H1 (cell line): ENCODE data around the gene CRAT. TPM values are rescaled to one million over a fixed set of nuclear protein-coding genes. Genes with fewer than 3 reads are reported as not detected.

Experiments used
- CTCF ChIA-PET: fragments of 300-600 bp; sonication (Branson Sonifier 250); formaldehyde crosslinking; loops from one replicate; lab custom pipeline; 2021; ENCODE audit not compliant: partially characterized antibody; lab: Charles Lee
- POLR2A ChIA-PET: fragments of 300-600 bp; sonication (Branson Sonifier 250); formaldehyde crosslinking; loops from one replicate; lab custom pipeline; 2021; ENCODE audit warnings: inconsistent platforms; ENCODE audit not compliant: partially characterized antibody; lab: Charles Lee
- DNase-seq, 2 experiments: peaks; one replicate each; pipeline versions ENCODE4 v3.0.0 to v3.0.0-alpha.2; 2010 to 2022; ENCODE audit warnings: low spot score in 2 of 2, low read depth in 1 of 2, mixed read lengths in 1 of 2
- FAIRE-seq: peaks from 2 replicates; lab custom pipeline; 2011; peaks lifted over from hg19 to GRCh38; lab: Jason Lieb, UNC
- H2AFZ ChIP-seq: 2 replicates; pipeline ENCODE4 v1.8.1; 2012; ENCODE audit warnings: low read length, inconsistent platforms
- H2AK5ac ChIP-seq: 2 replicates; pipeline ENCODE4 v1.6.1; 2013; ENCODE audit warnings: low read depth, low read length
- H2BK120ac ChIP-seq: replicated peaks from 2 replicates; pipeline ENCODE3; 2013; ENCODE audit warnings: low read depth, low read length, inconsistent platforms
- H2BK12ac ChIP-seq: 2 replicates; pipeline ENCODE4 v1.6.1; 2013; ENCODE audit warnings: low read depth, low read length
- H2BK15ac ChIP-seq: 2 replicates; pipeline ENCODE4 v1.6.1; 2013; ENCODE audit warnings: low read length
- H2BK20ac ChIP-seq: 2 replicates; pipeline ENCODE4 v1.6.1; 2013; ENCODE audit warnings: low read length
- H2BK5ac ChIP-seq: 2 replicates; pipeline ENCODE4 v1.6.1; 2013; ENCODE audit warnings: low read depth, low read length
- H3K14ac ChIP-seq: 2 replicates; pipeline ENCODE4 v1.6.1; 2013; ENCODE audit warnings: inconsistent platforms; ENCODE audit not compliant: insufficient read length
- H3K18ac ChIP-seq: 2 replicates; pipeline ENCODE4 v1.6.1; 2013; ENCODE audit warnings: low read length; ENCODE audit errors: extremely low read depth
- H3K23ac ChIP-seq: 2 replicates; pipeline ENCODE4 v1.6.1; 2013; ENCODE audit warnings: inconsistent platforms; ENCODE audit not compliant: insufficient read length
- H3K23me2 ChIP-seq: 2 replicates; pipeline ENCODE4 v1.6.1; 2013; ENCODE audit warnings: low read depth, low read length
- H3K27ac ChIP-seq: 2 replicates; pipeline ENCODE4 v1.6.1; 2011; ENCODE audit warnings: low read depth, low read length, inconsistent platforms
- H3K27me3 ChIP-seq, 4 experiments: replicated peaks in 1 of 4; 1 replicate in 1 of 4; 2 replicates in 3 of 4; pipeline versions ENCODE4 v1.6.1 to v1.8.1; 2011 to 2013; ENCODE audit warnings: low read length in 3 of 4, mild to moderate bottlenecking in 3 of 4, inconsistent platforms in 2 of 4, mixed read lengths in 2 of 4, moderate library complexity in 1 of 4; ENCODE audit not compliant: control insufficient read depth in 3 of 4, insufficient read depth in 3 of 4; ENCODE audit errors: extremely low read depth in 1 of 4
- H3K36me3 ChIP-seq, 4 experiments: 2 replicates each; pipeline versions ENCODE4 v1.6.1 to v1.8.1; 2011 to 2013; ENCODE audit warnings: mild to moderate bottlenecking in 4 of 4, low read length in 3 of 4, moderate library complexity in 2 of 4, control low read depth in 1 of 4, inconsistent platforms in 1 of 4; ENCODE audit not compliant: insufficient read depth in 4 of 4, control insufficient read depth in 2 of 4
- H3K4ac ChIP-seq: replicated peaks from 2 replicates; pipeline ENCODE3; 2013; ENCODE audit warnings: low read length, low read depth, mixed read lengths, inconsistent platforms; ENCODE audit not compliant: insufficient read length
- H3K4me1 ChIP-seq, 4 experiments: replicated peaks in 1 of 4; 1 replicate in 1 of 4; 2 replicates in 3 of 4; pipeline versions ENCODE4 v1.6.1 to v1.8.1; 2011 to 2013; ENCODE audit warnings: low read length in 3 of 4, inconsistent platforms in 2 of 4, mixed read lengths in 1 of 4; ENCODE audit not compliant: insufficient read depth in 4 of 4, control insufficient read depth in 3 of 4
- H3K4me2 ChIP-seq, 2 experiments: 2 replicates each; pipeline versions ENCODE4 v1.6.1 to v1.8.1; 2011 to 2013; ENCODE audit warnings: low read depth in 2 of 2, low read length in 2 of 2, control low read depth in 1 of 2, inconsistent platforms in 1 of 2, mild to moderate bottlenecking in 1 of 2; ENCODE audit not compliant: insufficient read depth in 1 of 2
- H3K4me3 ChIP-seq, 4 experiments: fragments of 200-600, 300-600 bp in 1 of 4; sonication (generic), shearing (Covaris generic), sonication (Bioruptor Twin) in 1 of 4; 2 replicates each; pipeline versions ENCODE4 v1.5.1 to v1.8.1; 2011 to 2016; ENCODE audit warnings: low read length in 4 of 4, low read depth in 3 of 4, control low read depth in 2 of 4, inconsistent platforms in 2 of 4, mild to moderate bottlenecking in 2 of 4, mixed read lengths in 1 of 4, moderate library complexity in 1 of 4; ENCODE audit not compliant: insufficient read depth in 2 of 4; ENCODE audit errors: extremely low read depth in 1 of 4
- H3K56ac ChIP-seq: replicated peaks from 2 replicates; pipeline ENCODE3; 2013; ENCODE audit warnings: low read depth, mild to moderate bottlenecking, mixed read lengths, low read length, inconsistent platforms; ENCODE audit not compliant: insufficient read length
- H3K79me1 ChIP-seq: 2 replicates; pipeline ENCODE4 v1.6.1; 2013; ENCODE audit warnings: low read depth, low read length, control low read depth
- H3K79me2 ChIP-seq, 2 experiments: 2 replicates each; pipeline versions ENCODE4 v1.6.1 to v1.8.1; 2012 to 2013; ENCODE audit warnings: low read length in 2 of 2, mild to moderate bottlenecking in 2 of 2, inconsistent platforms in 1 of 2; ENCODE audit not compliant: insufficient read depth in 2 of 2, control insufficient read depth in 1 of 2
- H3K9ac ChIP-seq, 4 experiments: replicated peaks in 1 of 4; 1 replicate in 1 of 4; 2 replicates in 3 of 4; pipeline versions ENCODE4 v1.6.1 to v1.8.1; 2011 to 2013; ENCODE audit warnings: low read depth in 3 of 4, low read length in 3 of 4, control low read depth in 2 of 4, mild to moderate bottlenecking in 2 of 4, moderate library complexity in 2 of 4, inconsistent platforms in 1 of 4; ENCODE audit errors: extremely low read depth in 1 of 4
- H3K9me3 ChIP-seq, 2 experiments: 2 replicates each; pipeline versions ENCODE4 v1.6.1 to v1.8.1; 2012 to 2013; ENCODE audit warnings: mild to moderate bottlenecking in 2 of 2, moderate library complexity in 2 of 2, control low read depth in 1 of 2, inconsistent platforms in 1 of 2, low read depth in 1 of 2, low read length in 1 of 2, mixed read lengths in 1 of 2; ENCODE audit not compliant: insufficient read depth in 2 of 2
- H4K20me1 ChIP-seq, 2 experiments: replicated peaks in 1 of 2; 2 replicates each; pipeline versions ENCODE3 to v1.8.1; 2011 to 2013; ENCODE audit warnings: inconsistent platforms in 2 of 2, low read length in 2 of 2, mild to moderate bottlenecking in 1 of 2; ENCODE audit not compliant: insufficient read depth in 2 of 2, control insufficient read depth in 1 of 2
- H4K5ac ChIP-seq: 2 replicates; pipeline ENCODE4 v1.6.1; 2013; ENCODE audit warnings: low read length, low read depth, mixed read lengths, inconsistent platforms; ENCODE audit not compliant: insufficient read length
- H4K8ac ChIP-seq: 2 replicates; pipeline ENCODE4 v1.8.0; 2013; ENCODE audit warnings: mild to moderate bottlenecking, moderate library complexity, low read length, inconsistent platforms; ENCODE audit not compliant: insufficient read depth; ENCODE audit errors: extremely low read depth
- H4K91ac ChIP-seq: replicated peaks from 2 replicates; pipeline ENCODE3; 2013; ENCODE audit warnings: low read length, mixed read lengths, inconsistent platforms; ENCODE audit not compliant: insufficient read length
- BACH1 ChIP-seq: IDR thresholded peaks from 2 replicates; pipeline ENCODE4 v1.6.1; 2012; ENCODE audit warnings: low read length, improper control_type of control experiment
- CTCF ChIP-seq, 3 experiments: IDR thresholded peaks; 1 replicate in 2 of 3; 2 replicates in 1 of 3; pipeline versions ENCODE4 v1.5.1 to v1.6.1; 2011; ENCODE audit warnings: low read length in 3 of 3, mild to moderate bottlenecking in 3 of 3, inconsistent platforms in 2 of 3, low read depth in 1 of 3, moderate library complexity in 1 of 3; ENCODE audit not compliant: insufficient read depth in 1 of 3; ENCODE audit errors: control extremely low read depth in 1 of 3
- EP300 ChIP-seq, 2 experiments: IDR thresholded peaks; 1 replicate in 1 of 2; 2 replicates in 1 of 2; pipeline ENCODE4 v1.6.1; 2011 to 2012; ENCODE audit warnings: low read depth in 2 of 2, low read length in 2 of 2, mild to moderate bottlenecking in 2 of 2, borderline replicate concordance in 1 of 2, inconsistent platforms in 1 of 2, moderate library complexity in 1 of 2
- GTF2F1 ChIP-seq: IDR thresholded peaks from 2 replicates; pipeline ENCODE4 v1.6.1; 2012; ENCODE audit warnings: low read depth, low read length, improper control_type of control experiment, borderline replicate concordance
- HDAC6 ChIP-seq: IDR thresholded peaks from one replicate; pipeline ENCODE4 v1.7.1; 2012; ENCODE audit warnings: low read depth, mild to moderate bottlenecking, inconsistent platforms, low read length, moderate library complexity
- KDM4A ChIP-seq: IDR thresholded peaks from one replicate; pipeline ENCODE4 v1.7.1; 2012; ENCODE audit warnings: low read depth, mild to moderate bottlenecking, moderate library complexity, low read length, inconsistent platforms; ENCODE audit not compliant: severe bottlenecking
- MAX ChIP-seq: IDR thresholded peaks from 2 replicates; pipeline ENCODE4 v1.6.1; 2012; ENCODE audit warnings: inconsistent platforms
- SIX5 ChIP-seq: IDR thresholded peaks from 2 replicates; pipeline ENCODE4 v1.6.1; 2011; ENCODE audit warnings: mild to moderate bottlenecking, low read depth, low read length
- TAF1 ChIP-seq: IDR thresholded peaks from 2 replicates; pipeline ENCODE4 v1.6.1; 2011; ENCODE audit warnings: mild to moderate bottlenecking, low read depth, low read length
- WGBS, 2 experiments: shearing (Covaris generic) in 1 of 2; methylation state at CpG; one replicate each; pipeline versions ENCODE4 v1.1.6 to v1.1.7; 2013 to 2015; ENCODE audit warnings: low lambda C conversion rate in 2 of 2, mixed read lengths in 2 of 2, inconsistent platforms in 1 of 2, low coverage in 1 of 2, missing lambda C conversion rate in 1 of 2; ENCODE audit not compliant: insufficient replicate concordance in 2 of 2, insufficient coverage in 1 of 2, insufficient read length in 1 of 2; ENCODE audit errors: extremely low coverage in 1 of 2, missing lambda C conversion rate in 1 of 2; 5-methylcytosine and 5-hydroxymethylcytosine counted together
- polyA plus RNA-seq, 7 experiments: library from polyadenylated mRNA; depleted of rRNA in 3 of 7; stranded (reverse) in 5 of 7; unstranded in 2 of 7; fragments of >200 nt in 5 of 7; fragments of 200-250 nt in 2 of 7; gene quantifications; 1 replicate in 5 of 7; 2 replicates in 1 of 7; 4 replicates in 1 of 7; pipeline versions ENCODE4 v1.2.1 to v1.2.3, GENCODE V29; 2011 to 2013; ENCODE audit warnings: missing spikeins in 2 of 7, mixed read lengths in 2 of 7
- total RNA-seq: library from RNA; stranded (reverse); fragmentation: NEBNext Ultra II Directional; extraction: Animal tissue kit (Norgen Biotek cat#: 25700); gene quantifications from 2 replicates; pipeline ENCODE4 v1.2.1, GENCODE V29; 2021

CRAT gene
- total and polyA plus RNA-seq, 2 of the 8 experiments (the other 6 are each of a cell fraction or from before 2014, with no cell fraction given), result 8.2 to 17.3 TPM

- H2AFZ ChIP-seq, result no peak overlapping the region
- TF ChIP-seq GTF2F1, result no peak
- no peak for TF ChIP-seq MAX
- TF ChIP-seq BACH1, result no peak
- no peak for TF ChIP-seq TAF1
- TF ChIP-seq SIX5, result no peak
- no peak for TF ChIP-seq EP300 (IDR thresholded peaks at IDR 0.05; ENCODE audit: borderline replicate concordance in 1 of 2, low read depth in 2 of 2, low read length in 2 of 2)
- no peak for TF ChIP-seq CTCF (IDR thresholded peaks at IDR 0.05; ENCODE audit: control extremely low read depth in 1 of 3, insufficient read depth in 1 of 3, low read depth in 1 of 3, low read length in 3 of 3)
- TF ChIP-seq HDAC6, result no peak
- TF ChIP-seq KDM4A, result no peak
- no peak overlapping the region for H4K91ac ChIP-seq
- ChIA-PET CTCF (interaction anchor here (0.6 to 1.4 kb wide), 2 partner anchors 16 to 113 kb away, joined by 3 to 6 read pairs; no protein-coding TSS in a partner anchor), POLR2A (interaction anchor here (0.6 to 1.5 kb wide), 4 partner anchors 10 to 250 kb away, joined by 3 to 4 read pairs (median 3); partner anchors contain the start of gene DOLPP1)
- H3K9me3 ChIP-seq, result no peaks in the 10 kb centered on the region
- no peak overlapping the region for H2BK20ac ChIP-seq
- no peak overlapping the region for H3K56ac ChIP-seq
- H3K27me3 ChIP-seq, result no peaks in the 10 kb centered on the region
- H2BK120ac ChIP-seq, result no peak overlapping the region
- 0 out of 2 replicates have a peak overlapping the region, but pooled peaks have one; percentile 13 for H2AK5ac ChIP-seq
- H3K4ac ChIP-seq, result no peak overlapping the region
- H3K27ac ChIP-seq, result no peak overlapping the region
- no peak overlapping the region for H3K9ac ChIP-seq
- H3K14ac ChIP-seq, result no peak overlapping the region
- no peak overlapping the region for H3K18ac ChIP-seq
- peaks cover 0 to 19% (median 11%) of the 10 kb centered on the region in 4 experiments; a peak in 6 of 8 replicates for H3K36me3 ChIP-seq
- H3K4me1 ChIP-seq, result peaks cover 6 to 19% (median 17%) of the 10 kb centered on the region in 4 experiments
- H4K8ac ChIP-seq, result no peak overlapping the region
- H3K79me1 ChIP-seq, result no peaks in the 10 kb centered on the region
- DNase-seq (no peak), FAIRE-seq (no peak)
- 98% methylated on average over 25 of the region's 26 CpGs; no CpG with 5 or more reads in 1 of the 2 experiments for WGBS, 2 experiments
- no peak overlapping the region for H2BK15ac ChIP-seq
- peak overlapping the region; percentile 75; the same call in 1 of the 2 replicates for H2BK5ac ChIP-seq
- H4K20me1 ChIP-seq, result peaks cover 1 to 3% of the 10 kb centered on the region in 2 experiments
- H3K4me2 ChIP-seq, result no peak overlapping the region
- no peak overlapping the region for H4K5ac ChIP-seq
- no peaks in the 10 kb centered on the region for H3K23me2 ChIP-seq
- H2BK12ac ChIP-seq, result no peak overlapping the region; the same call in 1 of the 2 replicates
- no peaks in the 10 kb centered on the region for H3K79me2 ChIP-seq
- H3K4me3 ChIP-seq, result no peak overlapping the region
- no peak overlapping the region for H3K23ac ChIP-seq
Measured at GRCh38 chr9:129069862-129070641, 40.5 kb downstream of the CRAT start.
